Measurements from ENCODE around the gene TMEM106A.
"Not testable (repeated sequence)": the region's sequence is repeated elsewhere in the genome, so short reads cannot be mapped to it uniquely, and the experiment has no call there.

Gene TMEM106A

GRCh38 chr17:43215341-43215740, 3.7 kb downstream of the TMEM106A start:
- no peak for DNase-seq (ENCODE audit: low spot score)

DNA sequence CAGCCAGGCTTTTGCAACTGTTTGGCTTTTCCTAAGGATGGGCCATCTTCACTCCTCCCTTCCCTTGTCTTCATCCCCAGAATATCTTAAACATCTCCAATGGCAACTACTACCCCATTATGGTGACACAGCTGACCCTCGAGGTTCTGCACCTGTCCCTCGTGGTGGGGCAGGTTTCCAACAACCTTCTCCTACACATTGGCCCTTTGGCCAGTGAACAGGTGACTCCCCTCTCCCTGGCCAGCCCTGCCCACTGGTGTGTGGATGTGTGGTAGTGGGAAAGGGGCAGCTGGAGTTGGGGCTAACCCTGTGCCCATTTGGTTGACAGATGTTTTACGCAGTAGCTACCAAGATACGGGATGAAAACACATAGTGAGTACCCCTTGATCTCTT, 4.7 kb downstream of the TMEM106A start:
- DNase-seq (ENCODE audit: low spot score): no peak

- DNase-seq (ENCODE audit: low spot score): no peak
These were observed 5.3 kb downstream of the TMEM106A start for GRCh38 chr17:43216762-43217613.

GRCh38 chr17:43217614-43218087, 6.0 kb downstream of the TMEM106A start:
- DNase-seq (ENCODE audit: low spot score): no peak

- DNase-seq (ENCODE audit: low spot score): no peak
These were observed 7.3 kb downstream of the TMEM106A start for GRCh38 chr17:43219001-43219400.

DNA sequence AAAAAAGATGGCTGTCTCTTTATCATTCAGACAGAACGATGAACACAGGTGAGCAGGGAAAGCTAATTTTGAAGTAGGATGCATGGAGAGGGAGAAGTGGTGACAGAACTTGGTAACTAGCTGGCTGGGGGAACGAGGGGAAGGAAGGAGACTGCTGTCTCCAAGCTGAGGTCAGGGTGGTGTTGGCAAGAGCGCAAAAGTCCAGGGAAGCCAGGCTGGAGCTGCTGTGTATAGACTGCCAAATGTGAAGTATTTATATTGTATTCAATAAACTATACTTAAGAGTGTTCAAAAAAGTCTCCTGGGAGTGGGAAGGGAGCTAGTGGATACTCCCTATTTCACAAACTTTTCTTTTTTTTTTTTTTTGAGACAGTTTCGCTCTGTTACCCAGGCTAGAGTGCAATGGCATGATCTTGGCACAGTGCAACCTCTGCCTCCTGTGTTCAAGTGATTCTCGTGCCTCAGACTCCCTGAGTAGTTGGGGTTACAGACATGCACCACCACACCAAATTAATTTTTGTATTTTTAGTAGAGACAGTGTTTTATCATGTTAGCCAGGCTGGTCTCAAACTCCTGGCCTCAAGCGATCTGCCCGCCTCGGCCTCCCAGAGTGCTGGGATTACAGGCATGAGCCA, 8.2 kb downstream of the TMEM106A start:
- no peak for DNase-seq (ENCODE audit: low spot score)

DNA sequence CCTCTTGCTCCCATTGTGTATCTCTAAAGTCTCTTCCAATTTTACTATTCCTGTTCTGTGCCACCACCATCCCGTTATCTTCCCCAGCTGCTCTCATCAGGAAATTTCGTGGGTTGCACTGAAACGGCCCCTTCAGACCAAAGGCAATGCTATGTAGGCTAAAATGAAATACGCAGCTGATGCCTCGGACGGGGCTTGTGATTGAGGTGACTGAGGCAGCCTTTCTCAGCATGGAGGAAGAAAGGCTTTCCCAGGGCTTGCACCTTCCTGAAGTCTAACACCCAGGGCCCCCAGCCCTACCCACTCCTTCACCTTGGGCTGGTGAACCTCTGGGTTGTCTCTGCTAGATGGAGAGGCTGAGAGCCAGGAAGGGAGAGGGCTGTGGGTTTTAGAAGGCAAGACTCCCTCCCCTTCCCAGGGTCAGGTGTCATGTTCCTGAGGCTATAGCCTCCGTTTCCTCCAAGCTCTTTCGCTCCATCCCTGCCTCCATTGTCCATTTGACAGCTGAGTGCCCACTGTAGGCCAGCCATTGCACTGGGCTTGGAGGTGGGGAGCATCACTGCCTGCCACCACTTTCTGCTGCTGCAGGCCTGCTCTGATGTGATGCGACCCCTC, 8.9 kb downstream of the TMEM106A start:
- DNase-seq (ENCODE audit: low spot score): no peak

- no peak for DNase-seq (ENCODE audit: low spot score)
These were observed 12.6 kb downstream of the TMEM106A start for GRCh38 chr17:43224146-43224705.

DNA sequence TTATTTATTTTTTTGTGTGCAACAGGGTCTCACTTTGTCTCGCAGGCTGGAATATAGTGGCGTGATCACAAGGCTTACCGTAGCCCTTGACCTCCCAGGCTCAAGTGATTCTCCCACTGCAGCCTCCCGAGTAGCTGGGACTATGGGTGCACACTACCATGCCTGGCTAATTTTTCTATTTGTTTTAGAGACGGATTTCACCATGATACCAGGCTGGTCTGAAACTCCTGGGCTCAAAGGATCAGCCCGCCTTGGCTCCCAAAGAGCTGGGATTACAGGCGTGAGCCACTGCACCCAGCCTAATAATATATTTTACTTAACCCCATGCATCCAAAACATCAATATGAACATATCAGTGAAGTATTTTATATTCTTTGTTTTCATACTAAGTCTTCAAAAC, 14.7 kb downstream of the TMEM106A start:
- DNase-seq (ENCODE audit: low spot score): no peak

- DNase-seq (ENCODE audit: low spot score): not testable (repeated sequence)
These were observed 16.5 kb downstream of the TMEM106A start, which contains the start of gene CCDC200 for GRCh38 chr17:43228020-43228782. CCDC200 (minus strand) TSS chr17:43228623; CDS start chr17:43228554, 69 bp downstream.

GRCh38 chr17:43231205-43232020, 19.7 kb downstream of the TMEM106A start:
- not testable (repeated sequence) for DNase-seq (ENCODE audit: low spot score)

DNA sequence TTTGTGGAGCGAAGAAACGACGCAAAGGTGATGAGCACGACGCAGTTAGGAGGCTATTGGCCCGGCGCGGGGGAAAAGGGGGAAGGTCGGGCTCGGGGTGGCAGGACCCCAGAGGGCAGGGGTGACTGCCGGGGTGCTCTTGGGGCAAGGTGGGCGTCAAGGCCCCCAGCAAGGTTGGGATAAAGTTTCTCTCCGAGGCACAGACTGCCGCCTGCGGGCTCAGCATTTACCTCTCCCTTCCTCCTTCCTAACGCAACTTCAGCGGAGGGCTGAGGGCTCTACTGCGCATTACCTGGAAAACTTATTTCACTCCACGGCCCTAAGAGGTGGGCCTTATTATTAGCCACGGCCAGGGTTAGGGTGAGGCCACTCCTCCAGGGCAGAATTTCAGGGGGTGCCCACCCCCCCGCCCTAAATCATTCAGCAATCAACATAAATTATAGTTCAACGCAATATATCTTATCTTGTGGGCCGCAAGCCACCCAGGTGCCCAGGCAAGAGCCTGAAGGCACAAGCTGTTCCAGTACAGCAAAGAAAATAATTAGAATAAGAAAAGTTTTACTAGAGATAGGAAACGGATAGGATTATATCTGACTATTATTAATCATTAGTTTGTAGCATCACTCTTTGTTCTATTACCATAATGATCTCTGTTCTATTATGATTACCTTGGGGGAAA, 20.5 kb downstream of the TMEM106A start:
- DNase-seq (ENCODE audit: low spot score): not testable (repeated sequence)

GRCh38 chr17:43233263-43233662, 21.6 kb downstream of the TMEM106A start:
- DNase-seq (ENCODE audit: low spot score): not testable (repeated sequence)

GRCh38 chr17:43233877-43234276, 22.2 kb downstream of the TMEM106A start, which contains the start of gene RNU2-1:
RNU2-1 (minus strand) TSS chr17:43233977.
- not testable (repeated sequence) for DNase-seq (ENCODE audit: low spot score)

- DNase-seq (ENCODE audit: low spot score): not testable (repeated sequence)
These were observed 27.9 kb downstream of the TMEM106A start for GRCh38 chr17:43239597-43239996.

GRCh38 chr17:43240596-43241352, 29.1 kb downstream of the TMEM106A start:
- DNase-seq (ENCODE audit: low spot score): not testable (repeated sequence)

DNA sequence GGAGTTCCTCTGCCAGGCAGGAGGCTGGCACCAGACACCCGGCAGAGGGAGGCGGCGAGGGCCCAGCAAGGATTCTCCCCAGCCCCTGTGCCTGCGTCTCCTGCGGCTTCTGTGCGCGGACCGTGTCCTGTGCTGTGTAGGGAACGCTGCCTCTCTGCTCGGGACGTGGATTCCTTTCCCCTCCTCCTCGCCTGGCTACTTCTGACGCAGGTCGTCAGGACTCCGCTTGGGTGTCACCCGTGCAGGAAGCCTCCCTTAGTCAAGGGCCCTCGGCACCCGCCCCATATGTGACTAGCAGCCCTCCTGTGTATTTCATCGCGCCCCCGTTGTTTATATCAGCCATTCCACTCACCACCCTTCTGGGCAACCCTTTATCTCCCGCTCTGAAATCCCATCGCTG, 34.8 kb downstream of the TMEM106A start:
- not testable (repeated sequence) for DNase-seq (ENCODE audit: low spot score)

Data from kidney tubule cell (primary cell).